Spleen (tissue), 7 donors: Measurements from ENCODE around the gene TAF10.

ENCODE experiments used
- CTCF ChIP-seq, 11 experiments: fragments of 200-600 bp in 7 of 11; fragments of 450-650 bp in 4 of 11; sonication (generic) in 4 of 11; IDR thresholded peaks in 8 of 11; conservative IDR thresholded peaks in 3 of 11; 1 replicate in 7 of 11; 2 replicates in 4 of 11; pipeline versions ENCODE4 v1.4.0 to v1.8.0; 2016 to 2021; ENCODE audit warnings: antibody characterized with exemption in 11 of 11, inconsistent platforms in 4 of 11, mild to moderate bottlenecking in 1 of 11
- POLR2A ChIP-seq, 3 donors: fragments of 450-650 bp; IDR thresholded peaks; one replicate each; pipeline ENCODE4 v1.5.1; 2017; ENCODE audit warnings: antibody characterized with exemption in 3 of 3, mild to moderate bottlenecking in 1 of 3
- donor health status: DM: no; HTN: no; CAD: no; lungs with moderate emphysema.
- donor health status: DM: no; HTN: no; CAD: no.
- donor health status: DM: no; HTN: no; CAD: no.

GRCh38 chr11:6623391-6624363, 11.7 kb upstream of the TAF10 start:
- no peak for TF ChIP-seq CTCF (IDR thresholded peaks at IDR 0.05 in 8 of 11, conservative IDR thresholded peaks at IDR 0.05 in 3 of 11)
- TF ChIP-seq POLR2A (IDR thresholded peaks at IDR 0.05) = no peak
